Measurements from ENCODE around the gene RNASEH2B.

- TF ChIP-seq CTCF (conservative IDR thresholded peaks at IDR 0.05; ENCODE audit: low read length) (no peak), EZH2phosphoT487 (IDR thresholded peaks at IDR 0.05; ENCODE audit: borderline replicate concordance) (no peak)
Measured at GRCh38 chr13:50914848-50915247, 5.3 kb downstream of the RNASEH2B start.
